Lung (tissue), 12 donors: ENCODE results near the gene KCNMA1. TPM values are rescaled to one million over a fixed set of nuclear protein-coding genes. Genes with fewer than 3 reads are reported as not detected.

ENCODE experiments used
- ATAC-seq: fragments of 200-7000 bp; cut with Tn5 transposase; one replicate; pipeline ENCODE4 v1.9.1; 2020; ENCODE audit warnings: moderate number of reproducible peaks; ENCODE audit not compliant: insufficient read depth, low FRiP score
- DNase-seq, 3 donors: peaks; one replicate each; pipeline ENCODE4 v3.0.0-alpha.2; 2013 to 2017
- H3K27ac ChIP-seq, 2 donors: one replicate each; pipeline ENCODE4 v1.5.1; 2013; ENCODE audit warnings: mild to moderate bottlenecking in 2 of 2, moderate library complexity in 2 of 2, control low read depth in 1 of 2, inconsistent platforms in 1 of 2, low read depth in 1 of 2, low read length in 1 of 2
- H3K27me3 ChIP-seq, 3 donors: one replicate each; pipeline ENCODE4 v1.5.1; 2013; ENCODE audit warnings: low read length in 2 of 3; ENCODE audit not compliant: control insufficient read depth in 3 of 3, insufficient read depth in 3 of 3
- H3K36me3 ChIP-seq, 4 donors: one replicate each; pipeline ENCODE4 v1.5.1; 2013; ENCODE audit warnings: low read length in 4 of 4, mild to moderate bottlenecking in 1 of 4, moderate library complexity in 1 of 4; ENCODE audit not compliant: control insufficient read depth in 4 of 4, insufficient read depth in 4 of 4
- H3K4me1 ChIP-seq, 5 donors: one replicate each; pipeline ENCODE4 v1.5.1; 2013; ENCODE audit warnings: low read length in 5 of 5, mild to moderate bottlenecking in 2 of 5, moderate library complexity in 1 of 5; ENCODE audit not compliant: control insufficient read depth in 5 of 5, insufficient read depth in 5 of 5
- H3K4me3 ChIP-seq: one replicate; pipeline ENCODE4 v1.5.1; 2013; ENCODE audit warnings: mild to moderate bottlenecking, control low read depth, moderate library complexity
- H3K9ac ChIP-seq, 2 donors: one replicate each; pipeline ENCODE4 v1.5.1; 2013; ENCODE audit warnings: low read length in 2 of 2, control low read depth in 1 of 2; ENCODE audit not compliant: insufficient read depth in 1 of 2
- H3K9me3 ChIP-seq, 4 donors: one replicate each; pipeline ENCODE4 v1.5.1; 2013; ENCODE audit warnings: low read length in 3 of 4, mild to moderate bottlenecking in 1 of 4, moderate library complexity in 1 of 4; ENCODE audit not compliant: control insufficient read depth in 4 of 4, insufficient read depth in 3 of 4
- CTCF ChIP-seq: IDR thresholded peaks from 2 replicates; pipeline ENCODE4 v1.5.1; 2012; ENCODE audit warnings: mild to moderate bottlenecking; ENCODE audit errors: control extremely low read depth, extremely low read depth
- WGBS, 2 donors: extraction: QIAGEN DNeasy Blood & Tissue Kit; methylation state at CpG; one replicate each; pipeline ENCODE4 v1.1.7; 2013; 5-methylcytosine and 5-hydroxymethylcytosine counted together
- polyA plus RNA-seq, 2 donors: library from polyadenylated mRNA; stranded (reverse); fragments of 200-250 nt; gene quantifications; one replicate each; pipeline ENCODE4 v1.2.1, GENCODE V29; 2013
- total RNA-seq, 2 donors: library from RNA; depleted of rRNA in 1 of 2; stranded (reverse); fragments of >200 nt in 1 of 2; gene quantifications; one replicate each; pipeline ENCODE4 v1.2.1, GENCODE V29; 2014 to 2021
- donor health status: control.
- donor health status: control.
- donor health status: Bipolar disorder and iron deficiency.
- donor health status: healthy.
- donor health status: DM: yes; HTN: yes; CAD: no.

Gene KCNMA1
- total and polyA plus RNA-seq, 4 donors, result 3.8 to 13.0 (median 5.5) TPM

- no peaks in the 10 kb centered on the region for H3K27me3 ChIP-seq
- no peak overlapping the region for H3K4me3 ChIP-seq
- no peaks in the 10 kb centered on the region for H3K9me3 ChIP-seq
- peaks cover 0 to 48% (median 0%) of the 10 kb centered on the region in 5 donors for H3K4me1 ChIP-seq
- DNase-seq (no peak), ATAC-seq (no peak)
- 88 to 90% methylated on average over 4 of the region's 4 CpGs for WGBS, 2 donors
- no peak overlapping the region for H3K9ac ChIP-seq
- H3K36me3 ChIP-seq, result no peaks in the 10 kb centered on the region
- TF ChIP-seq CTCF, result no peak
- H3K27ac ChIP-seq, result no peak overlapping the region
Measured at GRCh38 chr10:77022671-77023070, 614.9 kb downstream of the KCNMA1 start.

GRCh38 chr10:77021966-77022490, 615.6 kb downstream of the KCNMA1 start:
- 64 to 79% methylated on average over 4 of the region's 4 CpGs for WGBS, 2 donors

DNA sequence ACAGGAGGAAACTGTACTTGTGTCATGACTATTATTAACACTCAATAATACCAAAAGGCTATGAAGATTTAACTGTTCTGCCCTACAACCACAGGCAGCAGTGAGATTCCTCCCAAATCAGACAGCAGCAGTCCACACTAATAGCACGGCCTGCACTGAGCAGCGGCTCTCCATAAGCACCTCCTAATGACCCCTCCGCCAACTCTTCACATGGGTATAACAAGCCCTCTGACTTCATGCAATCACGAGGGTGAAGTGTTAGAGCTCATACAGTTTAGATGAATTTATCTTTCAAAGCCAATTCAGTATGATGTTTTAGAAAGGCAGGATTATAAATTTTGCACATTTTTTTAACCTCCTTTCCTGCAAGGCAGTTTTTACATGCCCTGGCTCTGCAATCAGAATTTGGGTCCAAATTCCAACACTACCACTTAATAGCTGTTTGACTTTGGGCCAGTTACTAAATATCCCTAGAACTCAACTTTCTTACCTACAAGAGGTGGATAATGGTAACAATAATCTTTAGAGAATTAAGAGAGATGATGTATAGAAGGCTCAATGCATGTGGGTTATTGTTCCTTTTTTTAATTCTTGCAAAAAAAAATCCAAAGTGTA, 617.1 kb downstream of the KCNMA1 start:
- Histone ChIP-seq H3K27me3 (no peaks in the 10 kb centered on the region), H3K9me3 (no peaks in the 10 kb centered on the region), H3K4me3 (no peak overlapping the region), H3K4me1 (peaks cover 0 to 41% (median 0%) of the 10 kb centered on the region in 5 donors), H3K36me3 (no peaks in the 10 kb centered on the region), H3K27ac (no peak overlapping the region), H3K9ac (no peak overlapping the region)
- DNase-seq, result peak in 2 of 3 donors; percentile 43 to 55
- no peak for ATAC-seq
- 67 to 86% methylated on average over 4 of the region's 4 CpGs for WGBS, 2 donors
- TF ChIP-seq CTCF, result no peak

More at GRCh38 chr10:77021966-77022490, 615.6 kb downstream of the KCNMA1 start:
- no peak overlapping the region for H3K9ac ChIP-seq
- H3K9me3 ChIP-seq, result no peaks in the 10 kb centered on the region
- H3K27me3 ChIP-seq, result no peaks in the 10 kb centered on the region
- no peak overlapping the region for H3K27ac ChIP-seq
- H3K36me3 ChIP-seq, result no peaks in the 10 kb centered on the region
- no peak for ATAC-seq
- no peak for TF ChIP-seq CTCF
- H3K4me3 ChIP-seq, result no peak overlapping the region
- peak in 2 of 3 donors; percentile 85 to 87 for DNase-seq
- peaks cover 0 to 42% (median 0%) of the 10 kb centered on the region in 5 donors for H3K4me1 ChIP-seq

- H3K9me3 ChIP-seq, result no peaks in the 10 kb centered on the region
- no peaks in the 10 kb centered on the region for H3K27me3 ChIP-seq
- no peak overlapping the region for H3K9ac ChIP-seq
- peaks cover 0 to 38% (median 3%) of the 10 kb centered on the region in 5 donors for H3K4me1 ChIP-seq
- ATAC-seq, result no peak
- TF ChIP-seq CTCF, result no peak
- 73 to 79% methylated on average over 4 of the region's 4 CpGs for WGBS, 2 donors
- no peak for DNase-seq
- H3K36me3 ChIP-seq, result no peaks in the 10 kb centered on the region
- no peak overlapping the region for H3K27ac ChIP-seq
- H3K4me3 ChIP-seq, result no peak overlapping the region
Measured at GRCh38 chr10:77016855-77017254, 620.8 kb downstream of the KCNMA1 start.
